K562 (cell line): ENCODE measurements around the gene SEMA5A. TPM values are rescaled to one million over a fixed set of nuclear protein-coding genes. Genes with fewer than 3 reads are reported as not detected.

Experiments used
- CBX1 ChIP-seq: sonication (generic); IDR thresholded peaks from 2 replicates; pipeline ENCODE4 v1.6.1; 2016; ENCODE audit warnings: antibody characterized with exemption, low read depth, mild to moderate bottlenecking
- COPS2 ChIP-seq: fragments of 450-650 bp; conservative IDR thresholded peaks from 2 replicates; pipeline ENCODE4 v1.6.1; 2016; ENCODE audit warnings: mild to moderate bottlenecking, moderate library complexity
- ELF2 ChIP-seq: fragments of 250-450 bp; sonication (Bioruptor Pico); IDR thresholded peaks from 2 replicates; pipeline ENCODE4 v1.5.0; 2021; ENCODE audit warnings: mild to moderate bottlenecking
- ESRRA ChIP-seq: fragments of 450-650 bp; IDR thresholded peaks from 2 replicates; pipeline ENCODE4 v1.6.1; 2014; ENCODE audit warnings: low read depth, mild to moderate bottlenecking, moderate library complexity, borderline replicate concordance
- JUNB ChIP-seq: fragments of 450-650 bp; formaldehyde crosslinking; conservative IDR thresholded peaks from 2 replicates; pipeline ENCODE4 v1.4.0; 2020; ENCODE audit warnings: mild to moderate bottlenecking
- PCBP2 ChIP-seq: fragments of 200-400 bp; formaldehyde crosslinking; IDR thresholded peaks from 2 replicates; pipeline ENCODE4 v1.6.1; 2018; ENCODE audit warnings: low read length, low read depth, mild to moderate bottlenecking, moderate library complexity; ENCODE audit not compliant: poor library complexity, severe bottlenecking
- TEAD4 ChIP-seq, 2 experiments: sonication (generic) in 1 of 2; formaldehyde crosslinking in 1 of 2; IDR thresholded peaks; 2 replicates each; pipeline versions ENCODE4 v1.6.1 to v1.8.0; 2012 to 2022; ENCODE audit warnings: borderline replicate concordance in 1 of 2, inconsistent platforms in 1 of 2, low read length in 1 of 2, mild to moderate bottlenecking in 1 of 2, missing genetic modification reagents in 1 of 2
- ZC3H8 ChIP-seq: fragments of 450-650 bp; IDR thresholded peaks from 2 replicates; pipeline ENCODE4 v1.6.1; 2017
- ZNF133 ChIP-seq: fragments of 250-450 bp; sonication (Bioruptor Pico); IDR thresholded peaks from 2 replicates; pipeline ENCODE4 v1.4.0; 2020; ENCODE audit warnings: mild to moderate bottlenecking
- ZNF263 ChIP-seq: sonication (generic); formaldehyde crosslinking; IDR thresholded peaks from 2 replicates; pipeline ENCODE4 v1.8.0; 2022; ENCODE audit warnings: mild to moderate bottlenecking, missing genetic modification reagents, borderline replicate concordance
- ZNF696 ChIP-seq: fragments of 250-450 bp; sonication (Bioruptor Pico); conservative IDR thresholded peaks from 2 replicates; pipeline ENCODE4 v1.4.0; 2020; ENCODE audit warnings: mild to moderate bottlenecking, moderate library complexity
- ZNF717 ChIP-seq: fragments of 250-450 bp; sonication (Bioruptor Pico); IDR thresholded peaks from 2 replicates; pipeline ENCODE4 v1.5.0; 2021
- polyA plus RNA-seq, 8 experiments: library from polyadenylated mRNA; depleted of rRNA in 4 of 8; stranded (reverse) in 5 of 8; unstranded in 3 of 8; fragments of >200 nt; fragmentation: Nextera tagmentation in 2 of 8; fragmentation: Illumina TruSeq in 1 of 8; extraction: Ambion mirVana in 2 of 8; extraction: Trizol in 1 of 8; gene quantifications; 2 replicates each; pipeline versions ENCODE4 v1.2.1 to v1.2.3, GENCODE V29; 2011 to 2014; ENCODE audit warnings: inconsistent platforms in 1 of 8, missing spikeins in 1 of 8
- total RNA-seq, 7 experiments: library from RNA; depleted of rRNA in 6 of 7; stranded (reverse); fragments of >200 nt in 6 of 7; fragmentation: Illumina TruSeq in 2 of 7; extraction: Trizol in 2 of 7; gene quantifications; 2 replicates each; pipeline versions ENCODE4 v1.2.1 to v1.2.3, GENCODE V29; 2011 to 2021; ENCODE audit warnings: low replicate concordance in 1 of 7
- TF ChIP-seq, protein P1 (sequence below), 2 experiments: fragments of 450-650 bp in 1 of 2; sonication (generic) in 1 of 2; formaldehyde crosslinking in 1 of 2; IDR thresholded peaks; 2 replicates each; pipeline versions ENCODE4 v1.7.1 to v1.9.0; 2016 to 2022; ENCODE audit warnings: inconsistent platforms in 1 of 2, mild to moderate bottlenecking in 1 of 2, missing genetic modification reagents in 1 of 2
- TF ChIP-seq, protein P2 (sequence below): fragments of 250-450 bp; sonication (Bioruptor Pico); IDR thresholded peaks from 2 replicates; pipeline ENCODE4 v1.8.0; 2021; ENCODE audit warnings: borderline replicate concordance, mild to moderate bottlenecking, moderate library complexity; ENCODE audit not compliant: poor library complexity, severe bottlenecking

Gene SEMA5A
- total and polyA plus RNA-seq, 9 of the 15 experiments (the other 6 are each of a cell fraction or from before 2014, with no cell fraction given) = 0.02 TPM; not detected in 8

DNA sequence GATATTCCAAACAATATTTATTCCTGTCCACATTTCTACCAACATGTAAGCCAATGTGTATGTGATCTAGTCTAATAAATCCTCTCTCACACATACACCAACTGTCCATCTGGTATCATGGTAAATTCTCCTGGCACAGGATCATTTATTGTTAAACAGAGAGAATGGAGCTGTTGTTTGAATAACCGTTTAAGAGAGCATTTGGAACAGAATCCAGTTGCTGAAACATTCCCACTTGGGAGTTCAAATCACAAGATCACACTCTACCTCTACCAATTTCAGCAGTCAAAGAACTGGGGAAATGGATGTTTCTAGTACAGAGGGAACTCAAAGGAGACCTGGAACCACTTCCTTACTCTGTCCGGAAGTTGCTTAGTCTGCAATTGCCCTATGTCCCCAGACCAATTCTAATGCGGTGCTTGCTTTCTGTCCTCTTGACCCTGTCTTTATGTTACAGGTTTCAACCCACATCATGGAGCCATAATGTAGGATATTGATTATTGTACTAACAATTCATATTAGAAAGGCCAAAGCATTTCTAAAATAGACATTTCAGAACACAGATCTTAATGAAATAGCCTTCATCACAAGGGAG lies 488.4 kb downstream of the SEMA5A start (continued):
- TF ChIP-seq, protein P1, sequence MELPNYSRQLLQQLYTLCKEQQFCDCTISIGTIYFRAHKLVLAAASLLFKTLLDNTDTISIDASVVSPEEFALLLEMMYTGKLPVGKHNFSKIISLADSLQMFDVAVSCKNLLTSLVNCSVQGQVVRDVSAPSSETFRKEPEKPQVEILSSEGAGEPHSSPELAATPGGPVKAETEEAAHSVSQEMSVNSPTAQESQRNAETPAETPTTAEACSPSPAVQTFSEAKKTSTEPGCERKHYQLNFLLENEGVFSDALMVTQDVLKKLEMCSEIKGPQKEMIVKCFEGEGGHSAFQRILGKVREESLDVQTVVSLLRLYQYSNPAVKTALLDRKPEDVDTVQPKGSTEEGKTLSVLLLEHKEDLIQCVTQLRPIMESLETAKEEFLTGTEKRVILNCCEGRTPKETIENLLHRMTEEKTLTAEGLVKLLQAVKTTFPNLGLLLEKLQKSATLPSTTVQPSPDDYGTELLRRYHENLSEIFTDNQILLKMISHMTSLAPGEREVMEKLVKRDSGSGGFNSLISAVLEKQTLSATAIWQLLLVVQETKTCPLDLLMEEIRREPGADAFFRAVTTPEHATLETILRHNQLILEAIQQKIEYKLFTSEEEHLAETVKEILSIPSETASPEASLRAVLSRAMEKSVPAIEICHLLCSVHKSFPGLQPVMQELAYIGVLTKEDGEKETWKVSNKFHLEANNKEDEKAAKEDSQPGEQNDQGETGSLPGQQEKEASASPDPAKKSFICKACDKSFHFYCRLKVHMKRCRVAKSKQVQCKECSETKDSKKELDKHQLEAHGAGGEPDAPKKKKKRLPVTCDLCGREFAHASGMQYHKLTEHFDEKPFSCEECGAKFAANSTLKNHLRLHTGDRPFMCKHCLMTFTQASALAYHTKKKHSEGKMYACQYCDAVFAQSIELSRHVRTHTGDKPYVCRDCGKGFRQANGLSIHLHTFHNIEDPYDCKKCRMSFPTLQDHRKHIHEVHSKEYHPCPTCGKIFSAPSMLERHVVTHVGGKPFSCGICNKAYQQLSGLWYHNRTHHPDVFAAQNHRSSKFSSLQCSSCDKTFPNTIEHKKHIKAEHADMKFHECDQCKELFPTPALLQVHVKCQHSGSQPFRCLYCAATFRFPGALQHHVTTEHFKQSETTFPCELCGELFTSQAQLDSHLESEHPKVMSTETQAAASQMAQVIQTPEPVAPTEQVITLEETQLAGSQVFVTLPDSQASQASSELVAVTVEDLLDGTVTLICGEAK (IDR thresholded peaks at IDR 0.05) = no peak
- TF ChIP-seq, protein P1 (CRISPR knock-in tag; IDR thresholded peaks at IDR 0.05) = no peak
- no peak for TF ChIP-seq ESRRA
- no peak for TF ChIP-seq ZNF696 (CRISPR knock-in tag)
- no peak for TF ChIP-seq ZNF263 (CRISPR knock-in tag)
- TF ChIP-seq CBX1 = no peak
- TF ChIP-seq TEAD4 (IDR thresholded peaks at IDR 0.05; ENCODE audit: low read length) = no peak
- TF ChIP-seq TEAD4 (CRISPR knock-in tag; IDR thresholded peaks at IDR 0.05; ENCODE audit: borderline replicate concordance) = no peak
- no peak for TF ChIP-seq ZC3H8
- TF ChIP-seq, protein P2, sequence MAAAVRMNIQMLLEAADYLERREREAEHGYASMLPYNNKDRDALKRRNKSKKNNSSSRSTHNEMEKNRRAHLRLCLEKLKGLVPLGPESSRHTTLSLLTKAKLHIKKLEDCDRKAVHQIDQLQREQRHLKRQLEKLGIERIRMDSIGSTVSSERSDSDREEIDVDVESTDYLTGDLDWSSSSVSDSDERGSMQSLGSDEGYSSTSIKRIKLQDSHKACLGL (CRISPR knock-in tag) = no peak
- TF ChIP-seq ZNF133 (CRISPR knock-in tag) = no peak
- no peak for TF ChIP-seq COPS2
- TF ChIP-seq JUNB = no peak
- TF ChIP-seq ZNF717 (CRISPR knock-in tag) = no peak
- no peak for TF ChIP-seq PCBP2
- no peak for TF ChIP-seq ELF2
